Measurements from ENCODE around the gene TTC6.

Gene TTC6

GRCh38 chr14:37637341-37637740, 41.9 kb downstream of the TTC6 start:
- Histone ChIP-seq H3K27me3 (ENCODE audit: control insufficient read depth, insufficient read depth, low read length) (no peaks in the 10 kb centered on the region), H3K36me3 (ENCODE audit: control insufficient read depth, insufficient read depth, low read length) (no peaks in the 10 kb centered on the region), H3K9me3 (ENCODE audit: control insufficient read depth, insufficient read depth, low read length) (no peaks in the 10 kb centered on the region), H3K27ac (ENCODE audit: low read length) (no peak overlapping the region), H3K4me3 (ENCODE audit: low read length) (no peak overlapping the region), H3K4me1 (ENCODE audit: control insufficient read depth, insufficient read depth, low read length) (no peaks in the 10 kb centered on the region)
- WGBS (ENCODE audit: insufficient coverage, insufficient read length): no CpG with 5 or more reads among the region's 4 CpGs
- no peak for DNase-seq (ENCODE audit: low read depth, low spot score)

- H3K36me3 ChIP-seq (ENCODE audit: control insufficient read depth, insufficient read depth, low read length): no peaks in the 10 kb centered on the region
- H3K9me3 ChIP-seq (ENCODE audit: control insufficient read depth, insufficient read depth, low read length): no peaks in the 10 kb centered on the region
- no peak overlapping the region for H3K4me3 ChIP-seq (ENCODE audit: low read length)
- DNase-seq (ENCODE audit: low read depth, low spot score): no peak
- H3K4me1 ChIP-seq (ENCODE audit: control insufficient read depth, insufficient read depth, low read length): no peaks in the 10 kb centered on the region
- no peaks in the 10 kb centered on the region for H3K27me3 ChIP-seq (ENCODE audit: control insufficient read depth, insufficient read depth, low read length)
- no peak overlapping the region for H3K27ac ChIP-seq (ENCODE audit: low read length)
- WGBS (ENCODE audit: insufficient coverage, insufficient read length): no CpG with 5 or more reads among the region's 2 CpGs
Measured at GRCh38 chr14:37638599-37638998, 43.2 kb downstream of the TTC6 start.

- Histone ChIP-seq H3K27ac (ENCODE audit: low read length) (no peak overlapping the region), H3K36me3 (ENCODE audit: control insufficient read depth, insufficient read depth, low read length) (no peaks in the 10 kb centered on the region), H3K27me3 (ENCODE audit: control insufficient read depth, insufficient read depth, low read length) (no peaks in the 10 kb centered on the region), H3K4me3 (ENCODE audit: low read length) (no peak overlapping the region), H3K4me1 (ENCODE audit: control insufficient read depth, insufficient read depth, low read length) (no peaks in the 10 kb centered on the region), H3K9me3 (ENCODE audit: control insufficient read depth, insufficient read depth, low read length) (no peaks in the 10 kb centered on the region)
- no peak for DNase-seq (ENCODE audit: low read depth, low spot score)
- WGBS (ENCODE audit: insufficient coverage, insufficient read length): no CpG with 5 or more reads among the region's 1 CpG
Measured at GRCh38 chr14:37641117-37641516, 45.7 kb downstream of the TTC6 start.

GRCh38 chr14:37642125-37642524, 46.7 kb downstream of the TTC6 start:
- WGBS (ENCODE audit: insufficient coverage, insufficient read length): no CpG with 5 or more reads among the region's 3 CpGs

GRCh38 chr14:37643701-37644100, 48.3 kb downstream of the TTC6 start:
- no CpG with 5 or more reads among the region's 4 CpGs for WGBS (ENCODE audit: insufficient coverage, insufficient read length)
- no peaks in the 10 kb centered on the region for H3K27me3 ChIP-seq (ENCODE audit: control insufficient read depth, insufficient read depth, low read length)
- DNase-seq (ENCODE audit: low read depth, low spot score): no peak
- H3K27ac ChIP-seq (ENCODE audit: low read length): no peak overlapping the region
- H3K4me1 ChIP-seq (ENCODE audit: control insufficient read depth, insufficient read depth, low read length): no peaks in the 10 kb centered on the region
- no peaks in the 10 kb centered on the region for H3K36me3 ChIP-seq (ENCODE audit: control insufficient read depth, insufficient read depth, low read length)
- no peaks in the 10 kb centered on the region for H3K9me3 ChIP-seq (ENCODE audit: control insufficient read depth, insufficient read depth, low read length)
- no peak overlapping the region for H3K4me3 ChIP-seq (ENCODE audit: low read length)

More at GRCh38 chr14:37642125-37642524, 46.7 kb downstream of the TTC6 start:
- no peaks in the 10 kb centered on the region for H3K9me3 ChIP-seq (ENCODE audit: control insufficient read depth, insufficient read depth, low read length)
- H3K36me3 ChIP-seq (ENCODE audit: control insufficient read depth, insufficient read depth, low read length): no peaks in the 10 kb centered on the region
- no peak for DNase-seq (ENCODE audit: low read depth, low spot score)
- no peaks in the 10 kb centered on the region for H3K4me1 ChIP-seq (ENCODE audit: control insufficient read depth, insufficient read depth, low read length)
- H3K27me3 ChIP-seq (ENCODE audit: control insufficient read depth, insufficient read depth, low read length): no peaks in the 10 kb centered on the region
- H3K27ac ChIP-seq (ENCODE audit: low read length): no peak overlapping the region
- H3K4me3 ChIP-seq (ENCODE audit: low read length): no peak overlapping the region

Measured in iPS DF 6.9 (cell line).